AG04450 (cell line): ENCODE data around the gene SUMF2. TPM values are rescaled to one million over a fixed set of nuclear protein-coding genes. Genes with fewer than 3 reads are reported as not detected.
"Not testable (repeated sequence)": the region's sequence is repeated elsewhere in the genome, so short reads cannot be mapped to it uniquely, and the experiment has no call there.

Source experiments
- CTCF ChIA-PET: fragments of 300-600, 350-600 bp; formaldehyde crosslinking; extraction: SDS; loops from one replicate; lab custom pipeline; 2022; ENCODE audit warnings: antibody characterized with exemption, inconsistent platforms; lab: Charles Lee
- POLR2A ChIA-PET: fragments of 350-600 bp; formaldehyde crosslinking; extraction: SDS; loops from one replicate; lab custom pipeline; 2021; ENCODE audit warnings: antibody characterized with exemption, inconsistent platforms; lab: Yijun Ruan, JAX
- DNase-seq: peaks from one replicate; pipeline ENCODE4 v3.0.0-alpha.2; 2011; ENCODE audit warnings: low read depth, low spot score
- H3K27ac ChIP-seq: one replicate; pipeline ENCODE4 v1.5.1; 2012; ENCODE audit warnings: low read depth, low read length, control low read depth
- H3K27me3 ChIP-seq: one replicate; pipeline ENCODE4 v1.6.0; 2012; ENCODE audit warnings: low read length; ENCODE audit not compliant: control insufficient read depth, insufficient read depth
- H3K4me3 ChIP-seq: 2 replicates; pipeline ENCODE4 v1.5.1; 2011; ENCODE audit warnings: mild to moderate bottlenecking, low read depth, low read length, control low read depth
- H3K9me3 ChIP-seq: 2 replicates; pipeline ENCODE4 v1.5.1; 2012; ENCODE audit warnings: low read length; ENCODE audit not compliant: control insufficient read depth, insufficient read depth
- CTCF ChIP-seq: IDR thresholded peaks from 2 replicates; pipeline ENCODE4 v1.5.1; 2011; ENCODE audit warnings: low read depth, low read length, control low read depth, inconsistent platforms
- polyA plus RNA-seq: library from polyadenylated mRNA; depleted of rRNA; stranded (reverse); fragments of >200 nt; gene quantifications from 2 replicates; pipeline ENCODE4 v1.2.3, GENCODE V29; 2011

SUMF2 gene
- polyA plus RNA-seq, 1 experiment = 95.4 TPM

- POLR2A ChIA-PET = no interaction called here
Observed at GRCh38 chr7:56078196-56078595, 14.1 kb downstream of the SUMF2 start.

GRCh38 chr7:56079450-56080185, 15.5 kb downstream of the SUMF2 start:
- POLR2A ChIA-PET = interaction anchor here (0.6 to 0.7 kb wide), 2 partner anchors 22 to 27 kb away, joined by 3 to 6 read pairs; partner anchors contain the start of gene CHCHD2
- Histone ChIP-seq H3K27me3 (no peaks in the 10 kb centered on the region), H3K4me3 (no peak overlapping the region), H3K9me3 (no peaks in the 10 kb centered on the region), H3K27ac (peak overlapping the region; percentile 31)
- CTCF ChIA-PET = interaction anchor here (0.5 to 2.5 kb wide), 10 partner anchors 13 to 83 kb away, joined by 4 to 23 read pairs (median 5); partner anchors contain the start of genes PHKG1 and PSPH
- TF ChIP-seq CTCF = peak; percentile 89
- DNase-seq = no peak

More at GRCh38 chr7:56078196-56078595, 14.1 kb downstream of the SUMF2 start:
- CTCF ChIA-PET = interaction anchor here (0.7 to 2.5 kb wide), 5 partner anchors 7 to 74 kb away, joined by 3 to 23 read pairs (median 4); partner anchors contain the start of gene PHKG1
- TF ChIP-seq CTCF = no peak
- Histone ChIP-seq H3K27ac (no peak overlapping the region), H3K27me3 (no peaks in the 10 kb centered on the region), H3K4me3 (no peak overlapping the region), H3K9me3 (no peaks in the 10 kb centered on the region)
- DNase-seq = no peak

DNA sequence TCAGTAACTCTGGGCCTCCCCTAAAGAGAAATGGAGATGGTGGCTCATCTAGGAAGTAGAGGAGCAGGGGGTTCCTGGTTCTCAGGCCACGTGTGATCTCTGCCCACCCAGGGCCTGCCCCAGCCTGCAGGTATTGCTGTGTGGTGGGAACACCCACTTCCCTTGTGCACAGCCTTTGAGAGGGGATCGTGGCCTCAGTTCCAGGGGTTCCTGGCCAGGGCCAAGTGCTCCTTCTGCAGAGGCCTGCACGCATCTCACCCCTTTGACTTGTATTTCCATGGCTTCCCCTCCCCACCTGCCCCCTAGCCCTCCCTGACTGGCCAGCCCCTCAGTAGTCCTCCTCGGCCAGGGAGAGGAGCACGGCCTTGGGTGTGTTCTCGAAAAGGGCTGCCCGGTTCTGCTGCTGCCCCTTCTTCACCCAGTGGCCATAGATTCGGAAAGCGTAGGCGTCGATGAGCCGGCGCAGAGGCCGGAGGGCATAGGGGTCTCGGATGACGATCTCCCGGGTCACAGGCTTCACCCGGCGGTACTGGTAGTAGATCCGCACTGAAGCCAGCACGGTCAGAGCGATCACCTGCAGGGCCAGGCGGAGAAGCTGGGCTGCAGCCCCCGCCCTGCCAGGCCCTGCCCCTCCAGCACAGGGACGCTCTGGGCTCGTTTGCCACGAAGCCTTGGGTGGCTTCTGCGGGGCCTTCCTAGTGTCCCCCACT, 16.8 kb downstream of the SUMF2 start:
- CTCF ChIA-PET = interaction anchor here (0.7 to 2.2 kb wide), 4 partner anchors 15 to 439 kb away, joined by 4 to 6 read pairs (median 5); no protein-coding TSS in a partner anchor
- H3K4me3 ChIP-seq, H3K27me3 ChIP-seq, DNase-seq, H3K27ac ChIP-seq, H3K9me3 ChIP-seq, POLR2A ChIA-PET: not testable (repeated sequence)

- CTCF ChIA-PET = interaction anchor here (2.0 kb wide), 1 partner anchor 8 kb away, joined by 23 read pairs; no protein-coding TSS in a partner anchor
- POLR2A ChIA-PET = no interaction called here
- Histone ChIP-seq H3K9me3 (no peaks in the 10 kb centered on the region), H3K4me3 (no peak overlapping the region), H3K27me3 (no peaks in the 10 kb centered on the region), H3K27ac (no peak overlapping the region)
- DNase-seq = no peak
- no peak for TF ChIP-seq CTCF
Observed at GRCh38 chr7:56081626-56082340, 17.7 kb downstream of the SUMF2 start.

- Histone ChIP-seq H3K27me3 (no peaks in the 10 kb centered on the region), H3K27ac (no peak overlapping the region), H3K9me3 (no peaks in the 10 kb centered on the region), H3K4me3 (no peak overlapping the region)
- DNase-seq = no peak
- POLR2A ChIA-PET = interaction anchor here (0.7 to 0.9 kb wide), 2 partner anchors 10 to 1324 kb away, joined by 3 read pairs; partner anchors contain the start of gene PHKG1
- CTCF ChIA-PET = interaction anchor here (1.1 to 2.0 kb wide), 2 partner anchors 9 to 10 kb away, joined by 3 to 23 read pairs; no protein-coding TSS in a partner anchor
- TF ChIP-seq CTCF = no peak
Observed at GRCh38 chr7:56083150-56083785, 19.2 kb downstream of the SUMF2 start.
